Right cardiac atrium (tissue), 5 donors: Measurements from ENCODE around the gene MPP2. TPM values are rescaled to one million over a fixed set of nuclear protein-coding genes. Genes with fewer than 3 reads are reported as not detected.
"Not testable (repeated sequence)": the region's sequence is repeated elsewhere in the genome, so short reads cannot be mapped to it uniquely, and the experiment has no call there.

Experiments
- ATAC-seq, 2 donors: fragments of 200-7000 bp; cut with Tn5 transposase; one replicate each; pipeline versions ENCODE4 v1.8.0 to v1.9.1; 2020; ENCODE audit warnings: moderate library complexity in 2 of 2, mild to moderate bottlenecking in 1 of 2
- DNase-seq, 3 donors: peaks; one replicate each; pipeline ENCODE4 v3.0.0-alpha.2; 2020
- H3K27ac ChIP-seq: one replicate; pipeline ENCODE4 v1.5.1; 2013; ENCODE audit warnings: mild to moderate bottlenecking, low read length, control low read depth, moderate library complexity
- H3K27me3 ChIP-seq: one replicate; pipeline ENCODE4 v1.6.1; 2013; ENCODE audit not compliant: control insufficient read depth, insufficient read depth
- H3K4me1 ChIP-seq: one replicate; pipeline ENCODE4 v1.6.1; 2013; ENCODE audit warnings: low read length; ENCODE audit not compliant: control insufficient read depth, insufficient read depth
- H3K4me3 ChIP-seq: one replicate; pipeline ENCODE4 v1.5.1; 2013; ENCODE audit warnings: low read length, control low read depth
- H3K9me3 ChIP-seq: one replicate; pipeline ENCODE4 v1.6.1; 2013; ENCODE audit warnings: low read length; ENCODE audit not compliant: control insufficient read depth
- WGBS: extraction: QIAGEN DNeasy Blood & Tissue Kit; methylation state at CpG from one replicate; pipeline ENCODE4 v1.1.7; 2013; 5-methylcytosine and 5-hydroxymethylcytosine counted together
- intact Hi-C, 4 donors: fragments of 100-400 bp; cut with DNase I; formaldehyde crosslinking; loops; one replicate each; pipeline versions ENCODE4 v1.11.0 to v1.14.0; 2022 to 2023
- polyA plus RNA-seq: library from polyadenylated mRNA; stranded (reverse); fragments of 200-250 nt; gene quantifications from one replicate; pipeline ENCODE4 v1.2.3, GENCODE V29; 2013
- total RNA-seq, 4 donors: library from RNA; stranded (reverse); fragmentation: NEBNext Ultra II Directional; extraction: Animal tissue kit (Norgen Biotek cat#: 25700); gene quantifications; one replicate each; pipeline ENCODE4 v1.2.1, GENCODE V29; 2021
- donor health status: healthy with polysubstance abuse.
- donor health status: DM: no; HTN: yes; CAD: no.
- donor health status: DM: no; HTN: no; CAD: no.
- donor health status: DM: no; HTN: yes; CAD: no; lungs with severe emphysema.
- donor health status: DM: yes; HTN: yes; CAD: no.

MPP2 gene
- total and polyA plus RNA-seq, 5 donors, result 8.7 to 20.7 (median 15.1) TPM

DNA sequence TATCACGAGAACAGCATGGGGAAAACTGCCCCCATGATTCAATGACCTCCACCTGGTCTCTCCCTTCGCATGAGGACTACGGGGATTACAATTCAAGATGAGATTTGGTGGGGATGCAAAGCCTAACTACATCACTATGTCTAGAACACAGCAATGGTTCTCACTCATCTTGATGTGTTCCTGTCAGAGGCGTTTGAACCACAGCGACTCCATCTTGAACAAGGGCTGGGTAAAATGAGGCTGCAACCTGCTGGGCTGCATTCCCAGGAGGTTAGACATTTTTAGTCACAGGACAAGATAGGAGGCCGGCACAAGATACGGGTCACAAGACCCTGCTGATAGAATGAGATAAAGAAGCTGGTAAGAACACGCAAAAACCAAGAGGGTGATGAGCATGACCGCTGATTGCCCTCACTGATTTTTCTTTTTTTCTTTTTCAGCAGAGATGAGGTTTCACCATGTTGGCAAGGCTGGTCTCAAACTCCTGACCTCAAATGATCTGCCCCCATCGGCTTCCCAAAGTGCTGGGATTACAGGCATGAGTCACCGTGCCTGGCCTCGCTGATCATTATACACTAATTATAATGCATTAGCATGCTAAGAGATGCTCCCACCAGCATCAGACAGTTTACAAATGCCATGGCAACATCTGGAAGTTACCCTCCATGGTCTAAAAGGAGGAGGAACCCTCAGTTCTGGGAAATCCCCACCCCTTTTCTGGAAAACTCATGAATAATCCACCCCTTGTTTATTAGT lies 37.9 kb upstream of the MPP2 start:
- no peak for ATAC-seq
- intact Hi-C loops, result loop anchor here in 3 of 4 donors (2.0 to 10.0 kb wide), 3 partner anchors 50 to 100 kb away; no protein-coding TSS in a partner anchor
- H3K27ac ChIP-seq, result no peak overlapping the region
- H3K27me3 ChIP-seq, result no peaks in the 10 kb centered on the region
- DNase-seq, result no peak
- H3K4me3 ChIP-seq, result no peak overlapping the region
- WGBS, result 64% methylated on average over 12 of the region's 12 CpGs
- no peaks in the 10 kb centered on the region for H3K4me1 ChIP-seq
- no peaks in the 10 kb centered on the region for H3K9me3 ChIP-seq

DNA sequence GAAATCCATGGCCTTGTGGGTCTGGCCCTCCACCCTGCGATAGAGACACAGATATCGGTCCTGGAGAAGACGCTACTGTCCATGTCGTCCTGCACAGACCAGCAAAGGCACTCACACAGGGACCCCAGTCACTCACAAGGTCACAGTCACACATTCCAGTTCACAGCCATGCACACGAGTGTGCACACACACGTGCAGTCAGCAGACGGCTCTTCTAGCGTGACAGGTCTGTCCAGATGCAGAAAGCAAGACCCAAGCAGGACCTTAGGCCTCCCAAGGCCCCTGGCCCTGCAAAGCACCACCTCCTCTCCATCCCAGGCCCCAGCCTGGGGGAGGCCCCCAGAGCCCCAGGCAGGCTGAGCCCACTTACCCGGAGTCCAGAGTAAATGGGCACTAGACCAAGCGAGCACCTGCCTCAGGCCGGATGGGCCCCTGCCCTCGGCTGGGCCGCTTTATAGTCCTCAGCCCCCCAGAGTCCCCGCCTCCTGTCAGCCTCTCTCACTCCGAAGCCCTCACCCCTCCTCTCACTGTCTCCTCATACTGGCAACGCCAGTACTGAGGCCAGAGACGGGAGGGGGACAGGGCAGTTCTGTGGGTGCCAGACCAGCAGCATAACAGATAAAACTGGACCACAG lies 34.8 kb upstream of the MPP2 start, which contains the start of gene PPY:
Gene PPY (minus strand): TSS at position 426 of the 635 bp plus-strand sequence. CDS start 822 bp downstream, outside the sequence.
- 86% methylated on average over 17 of the region's 17 CpGs for WGBS
- H3K4me1 ChIP-seq, result no peaks in the 10 kb centered on the region
- no peak within 1 kb of the TSS for H3K27ac ChIP-seq
- intact Hi-C loops, result loop anchor here (5.0 to 10.0 kb wide), 4 partner anchors 50 to 103 kb away; no protein-coding TSS in a partner anchor
- ATAC-seq, result no peak
- no peak for DNase-seq
- H3K27me3 ChIP-seq, result no peaks in the 10 kb centered on the region
- no peak within 1 kb of the TSS for H3K4me3 ChIP-seq
- no peaks in the 10 kb centered on the region for H3K9me3 ChIP-seq

DNA sequence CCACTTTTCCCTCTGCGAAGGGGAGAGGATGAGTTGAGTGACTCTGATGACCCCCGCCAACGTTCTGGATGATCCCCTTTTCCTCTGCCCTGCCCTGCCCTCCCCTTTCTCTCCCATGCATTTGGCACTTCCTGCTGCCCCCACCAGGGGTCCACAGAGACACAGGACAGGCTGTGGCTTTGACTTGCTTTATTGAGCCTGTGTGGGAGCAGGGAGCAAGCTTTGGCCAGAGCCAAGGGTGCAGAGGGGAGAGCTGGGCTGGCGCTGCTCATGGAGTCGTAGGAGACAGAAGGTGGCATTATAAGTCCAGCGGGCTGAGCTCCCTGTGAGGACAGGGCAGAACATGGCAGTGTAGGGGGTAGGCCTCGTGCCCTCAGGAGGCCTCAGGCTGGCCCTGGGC lies 33.3 kb upstream of the MPP2 start:
- Histone ChIP-seq H3K4me1 (no peaks in the 10 kb centered on the region), H3K27ac (no peak overlapping the region), H3K4me3 (no peak overlapping the region), H3K27me3 (no peaks in the 10 kb centered on the region), H3K9me3 (no peaks in the 10 kb centered on the region)
- peak in 2 of 3 donors; percentile 68 to 71 for DNase-seq
- intact Hi-C loops, result loop anchor here (5.0 to 10.0 kb wide), 4 partner anchors 52 to 104 kb away; no protein-coding TSS in a partner anchor
- WGBS, result 52% methylated on average over 7 of the region's 7 CpGs
- peak in 1 of 2 donors; percentile 32 for ATAC-seq

DNA sequence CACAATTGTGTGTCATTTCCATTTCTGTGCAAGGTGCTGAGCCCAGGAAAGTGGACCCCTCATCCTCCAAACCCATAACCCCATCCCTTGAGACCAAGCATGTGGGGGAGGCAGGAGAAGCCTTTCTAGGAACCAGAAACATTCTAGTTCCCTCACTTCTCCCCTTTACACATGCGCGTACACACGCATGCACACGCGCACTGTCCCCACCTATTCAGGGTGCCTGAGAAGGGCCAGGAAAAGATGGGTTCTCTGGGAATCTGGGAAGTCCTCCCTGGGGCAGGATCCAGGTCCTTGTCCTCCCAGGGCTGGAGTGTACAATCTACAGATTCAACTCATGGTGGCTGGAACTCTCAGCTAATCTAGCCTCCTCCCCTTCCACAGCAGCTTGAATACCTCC lies 32.5 kb upstream of the MPP2 start:
- intact Hi-C loops, result loop anchor here (5.0 to 10.0 kb wide), 4 partner anchors 52 to 105 kb away; no protein-coding TSS in a partner anchor
- WGBS, result 93% methylated on average over 5 of the region's 5 CpGs
- no peak for ATAC-seq

DNA sequence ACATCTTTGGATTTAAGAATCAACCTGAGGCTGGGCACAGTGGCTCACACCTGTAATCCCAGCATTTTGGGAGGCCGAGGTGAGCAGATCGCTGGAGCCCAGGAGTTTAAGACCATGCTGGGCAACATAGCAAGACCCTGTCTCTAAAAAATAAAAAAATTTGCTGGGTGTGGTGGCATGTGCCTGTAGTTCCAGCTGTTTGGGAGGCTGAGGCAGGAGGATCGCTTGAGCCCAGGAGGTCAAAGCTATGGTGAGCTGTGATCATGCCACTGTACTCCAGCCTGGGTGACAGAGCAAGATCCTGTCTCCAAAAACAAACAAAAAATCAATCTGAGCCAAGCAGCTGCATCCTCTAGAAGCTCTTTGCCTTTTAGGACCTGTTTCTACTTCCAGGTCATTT lies 32.1 kb upstream of the MPP2 start:
- intact Hi-C loops, H3K27ac ChIP-seq, DNase-seq, H3K4me3 ChIP-seq, H3K4me1 ChIP-seq, H3K9me3 ChIP-seq, ATAC-seq, H3K27me3 ChIP-seq: not testable (repeated sequence)
- WGBS, result 93% methylated on average over 3 of the region's 3 CpGs

More for the DNA sequence above, 32.5 kb upstream of the MPP2 start:
- Histone ChIP-seq H3K4me3 (no peak overlapping the region), H3K9me3 (no peaks in the 10 kb centered on the region), H3K27me3 (no peaks in the 10 kb centered on the region), H3K27ac (no peak overlapping the region), H3K4me1 (no peaks in the 10 kb centered on the region)
- no peak for DNase-seq

DNA sequence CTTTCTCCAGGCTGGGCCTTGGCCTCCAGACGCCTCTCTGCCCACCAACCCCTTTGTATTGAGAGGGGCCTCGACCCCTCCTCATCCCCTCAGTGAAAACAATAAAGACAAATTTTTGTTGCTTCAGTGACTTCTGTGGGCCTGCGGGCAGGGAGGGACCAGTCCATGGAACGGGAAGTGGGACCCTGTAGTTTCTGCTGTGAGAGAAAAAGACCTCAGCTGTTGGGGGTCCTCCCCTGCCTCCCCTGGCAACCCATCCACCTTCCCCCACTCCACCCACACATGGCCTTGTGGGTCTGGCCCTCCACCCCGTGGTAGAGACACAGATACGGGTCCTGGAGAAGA lies 31.5 kb upstream of the MPP2 start:
- Histone ChIP-seq H3K9me3 (no peaks in the 10 kb centered on the region), H3K4me1 (no peaks in the 10 kb centered on the region), H3K27ac (no peak overlapping the region), H3K4me3 (no peak overlapping the region), H3K27me3 (no peaks in the 10 kb centered on the region)
- 69% methylated on average over 6 of the region's 6 CpGs for WGBS
- DNase-seq (no peak), ATAC-seq (no peak)
- intact Hi-C loops, result no loop called here

DNA sequence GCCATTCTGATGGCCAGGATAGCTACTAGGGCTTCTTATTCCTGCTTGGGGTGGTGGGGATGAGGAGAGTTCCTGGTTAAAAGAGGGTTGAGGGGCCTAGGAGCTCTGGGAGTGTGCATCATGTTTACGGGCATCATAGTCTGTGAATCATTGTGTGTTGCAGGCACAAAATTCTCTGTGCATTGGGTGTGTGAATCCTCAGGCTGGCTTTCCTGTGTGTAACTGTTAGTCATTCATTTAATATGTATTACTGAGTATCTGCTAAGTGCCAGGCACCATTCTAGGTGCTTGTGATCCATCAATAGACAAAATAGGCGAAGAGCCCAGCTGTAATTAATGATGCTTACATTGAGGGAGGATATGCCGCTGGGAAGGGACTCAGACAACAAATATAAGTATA lies 29.1 kb upstream of the MPP2 start:
- WGBS, result 75% methylated on average over 3 of the region's 3 CpGs
- Histone ChIP-seq H3K27me3 (no peaks in the 10 kb centered on the region), H3K9me3 (no peaks in the 10 kb centered on the region), H3K4me1 (no peaks in the 10 kb centered on the region), H3K27ac (no peak overlapping the region), H3K4me3 (no peak overlapping the region)
- no peak for ATAC-seq
- intact Hi-C loops, result no loop called here
- no peak for DNase-seq

DNA sequence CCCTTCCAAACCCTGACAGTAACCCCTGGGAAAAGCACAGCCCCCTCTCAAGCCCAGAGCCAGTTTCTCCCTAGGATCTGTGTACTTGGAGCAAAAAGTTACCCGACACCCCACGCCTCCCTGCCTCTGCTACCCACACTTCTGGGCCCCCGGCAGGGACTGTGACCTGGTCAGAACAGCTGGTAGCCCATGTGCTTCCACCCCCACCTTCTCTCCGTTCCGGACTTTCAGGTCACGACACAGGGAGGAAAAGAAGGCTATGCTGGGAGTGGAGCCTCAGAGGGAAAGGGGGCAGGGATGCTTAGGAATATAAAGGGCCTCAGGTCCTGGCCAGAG lies 28.6 kb upstream of the MPP2 start:
- intact Hi-C loops, result no loop called here
- Histone ChIP-seq H3K4me3 (no peak overlapping the region), H3K9me3 (no peaks in the 10 kb centered on the region), H3K27me3 (no peaks in the 10 kb centered on the region), H3K27ac (no peak overlapping the region), H3K4me1 (no peaks in the 10 kb centered on the region)
- no peak for DNase-seq
- no peak for ATAC-seq
- WGBS, result 75% methylated on average over 6 of the region's 6 CpGs

DNA sequence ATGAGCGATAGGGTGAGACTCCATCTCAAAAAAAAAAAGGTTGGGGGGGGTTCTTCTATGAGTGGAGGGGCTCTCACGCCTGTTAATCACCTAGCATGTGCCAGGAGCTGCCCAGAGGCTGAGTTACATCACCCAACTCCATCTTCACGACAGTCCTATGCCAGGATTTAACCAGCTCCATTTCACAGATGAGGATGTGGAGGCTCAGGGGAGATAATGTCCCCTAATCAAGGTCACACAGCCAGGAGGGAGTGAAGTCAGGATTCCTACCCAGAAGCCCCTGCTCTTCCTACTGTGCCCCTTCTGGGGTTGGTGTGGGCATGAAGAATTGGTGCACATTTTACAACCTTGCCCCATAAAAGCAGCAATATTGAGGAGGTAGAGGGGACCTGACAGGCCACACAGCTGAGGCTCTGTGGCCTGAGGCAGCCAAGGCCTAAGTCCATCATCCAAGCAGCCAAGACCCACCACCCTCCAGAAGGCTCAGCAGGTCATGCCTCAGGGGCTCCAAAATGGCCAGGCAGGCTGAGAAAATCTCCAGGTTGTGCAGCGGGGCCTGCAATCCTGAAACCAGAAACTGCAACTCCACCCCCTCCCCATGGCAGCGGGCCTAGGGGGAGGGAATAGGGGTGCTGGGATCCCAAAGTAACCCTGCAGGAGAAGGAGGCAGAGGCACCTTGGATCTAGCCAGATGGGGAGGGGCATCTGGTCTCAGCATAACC lies 28.0 kb upstream of the MPP2 start:
- intact Hi-C loops, result no loop called here
- Histone ChIP-seq H3K27ac (no peak overlapping the region), H3K4me1 (no peaks in the 10 kb centered on the region), H3K9me3 (no peaks in the 10 kb centered on the region), H3K4me3 (no peak overlapping the region), H3K27me3 (no peaks in the 10 kb centered on the region)
- no peak for DNase-seq
- no peak for ATAC-seq
- WGBS, result 85% methylated on average over 5 of the region's 5 CpGs

DNA sequence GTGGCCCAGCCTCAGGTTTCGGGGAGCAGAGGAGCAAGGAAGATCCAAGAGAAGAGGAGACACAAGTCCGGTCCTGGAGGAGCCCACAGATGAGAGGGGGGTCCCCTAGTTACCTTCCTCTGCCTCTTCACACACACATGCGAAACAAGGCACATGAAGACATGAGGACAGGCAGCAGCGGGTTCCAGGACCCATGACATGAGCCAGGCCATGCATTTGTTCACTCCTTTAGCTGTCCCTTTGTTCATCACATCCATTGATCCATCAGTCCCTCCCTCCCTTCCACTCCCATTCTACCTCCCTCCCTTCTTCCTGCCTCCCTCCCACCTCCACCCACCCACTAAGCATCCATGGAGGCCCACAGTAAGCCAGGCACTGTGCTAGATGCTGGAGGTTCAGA lies 25.6 kb upstream of the MPP2 start:
- intact Hi-C loops, result no loop called here
- no peak overlapping the region for H3K4me3 ChIP-seq
- no peaks in the 10 kb centered on the region for H3K27me3 ChIP-seq
- H3K4me1 ChIP-seq, result no peaks in the 10 kb centered on the region
- 96% methylated on average over 4 of the region's 4 CpGs for WGBS
- no peaks in the 10 kb centered on the region for H3K9me3 ChIP-seq
- H3K27ac ChIP-seq, result no peak overlapping the region
- DNase-seq (no peak), ATAC-seq (no peak)

DNA sequence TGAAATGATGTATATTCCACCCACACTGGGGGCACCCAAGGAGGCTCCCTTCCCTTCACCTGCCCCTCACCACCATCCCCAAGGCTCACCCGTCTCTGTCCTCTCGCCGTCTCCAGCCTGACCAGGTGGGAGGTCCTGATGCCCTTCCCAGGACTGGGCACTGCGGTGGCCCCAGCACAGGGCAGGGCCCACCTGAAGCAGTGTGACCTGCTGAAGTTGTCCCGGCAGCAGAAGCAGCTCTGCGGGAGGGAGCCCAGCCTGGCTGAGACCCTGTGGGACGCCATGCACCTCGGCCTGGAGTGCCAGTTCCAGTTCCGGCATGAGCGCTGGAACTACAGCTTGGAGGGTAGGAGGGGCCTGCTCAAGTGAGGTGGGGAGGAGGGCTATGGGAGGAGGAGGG lies 25.0 kb upstream of the MPP2 start:
- no peak overlapping the region for H3K27ac ChIP-seq

More for the DNA sequence above, 25.0 kb upstream of the MPP2 start:
- DNase-seq (no peak), ATAC-seq (no peak)
- H3K4me3 ChIP-seq, result no peak overlapping the region
- 82% methylated on average over 10 of the region's 10 CpGs for WGBS
- intact Hi-C loops, result no loop called here
- no peaks in the 10 kb centered on the region for H3K27me3 ChIP-seq
- no peaks in the 10 kb centered on the region for H3K9me3 ChIP-seq
- no peaks in the 10 kb centered on the region for H3K4me1 ChIP-seq
